Measurements from ENCODE around the gene TMEM143.
A peak's percentile ranks its signal among the peaks of the same experiment; 100 is the strongest.

Gene TMEM143

GRCh38 chr19:48290771-48291488 is 72.8 kb downstream of the TMEM143 start:
- H3K4me1 ChIP-seq (ENCODE audit: insufficient read depth, insufficient read length) = peaks cover 8% of the 10 kb centered on the region
- TF ChIP-seq ZNF274 (IDR thresholded peaks at IDR 0.05; ENCODE audit: low read depth, low read length) (no peak), YY1 (IDR thresholded peaks at IDR 0.05; ENCODE audit: insufficient read depth, insufficient read length) (no peak), SUZ12 (IDR thresholded peaks at IDR 0.05; ENCODE audit: extremely low read depth, insufficient read depth, insufficient read length) (no peak)
- H3K36me3 ChIP-seq (ENCODE audit: insufficient read depth, insufficient read length, low read length) = peaks cover 12% of the 10 kb centered on the region
- DNase-seq (ENCODE audit: low read depth, low spot score) = peak; percentile 61
- H3K27me3 ChIP-seq (ENCODE audit: insufficient read depth, insufficient read length) = no peaks in the 10 kb centered on the region
- peak overlapping the region; percentile 38 for H3K4me3 ChIP-seq (ENCODE audit: insufficient read length, low read depth)
- no peaks in the 10 kb centered on the region for H3K9me3 ChIP-seq (ENCODE audit: insufficient read depth, low read length)
- H3K9ac ChIP-seq (ENCODE audit: insufficient read length, low read depth) = peak overlapping the region; percentile 66

GRCh38 chr19:48290401-48290770 is 73.4 kb downstream of the TMEM143 start:
- TF ChIP-seq YY1 (IDR thresholded peaks at IDR 0.05; ENCODE audit: insufficient read depth, insufficient read length) (no peak), ZNF274 (IDR thresholded peaks at IDR 0.05; ENCODE audit: low read depth, low read length) (no peak), SUZ12 (IDR thresholded peaks at IDR 0.05; ENCODE audit: extremely low read depth, insufficient read depth, insufficient read length) (no peak)
- Histone ChIP-seq H3K9ac (ENCODE audit: insufficient read length, low read depth) (peak overlapping the region; percentile 66), H3K36me3 (ENCODE audit: insufficient read depth, insufficient read length, low read length) (peaks cover 17% of the 10 kb centered on the region), H3K9me3 (ENCODE audit: insufficient read depth, low read length) (no peaks in the 10 kb centered on the region), H3K4me1 (ENCODE audit: insufficient read depth, insufficient read length) (peaks cover 6% of the 10 kb centered on the region), H3K27me3 (ENCODE audit: insufficient read depth, insufficient read length) (no peaks in the 10 kb centered on the region), H3K4me3 (ENCODE audit: insufficient read length, low read depth) (peak overlapping the region; percentile 38)
- peak; percentile 63 for DNase-seq (ENCODE audit: low read depth, low spot score)

- H3K36me3 ChIP-seq (ENCODE audit: insufficient read depth, insufficient read length, low read length) = peaks cover 40% of the 10 kb centered on the region
- no peak for TF ChIP-seq ZNF274 (IDR thresholded peaks at IDR 0.05; ENCODE audit: low read depth, low read length)
- no peak for TF ChIP-seq SUZ12 (IDR thresholded peaks at IDR 0.05; ENCODE audit: extremely low read depth, insufficient read depth, insufficient read length)
- TF ChIP-seq YY1 (IDR thresholded peaks at IDR 0.05; ENCODE audit: insufficient read depth, insufficient read length) = no peak
- H3K4me3 ChIP-seq (ENCODE audit: insufficient read length, low read depth) = no peak overlapping the region
- peaks cover 1% of the 10 kb centered on the region for H3K4me1 ChIP-seq (ENCODE audit: insufficient read depth, insufficient read length)
- peaks cover 7% of the 10 kb centered on the region for H3K9me3 ChIP-seq (ENCODE audit: insufficient read depth, low read length)
- H3K9ac ChIP-seq (ENCODE audit: insufficient read length, low read depth) = no peak overlapping the region
- H3K27me3 ChIP-seq (ENCODE audit: insufficient read depth, insufficient read length) = no peaks in the 10 kb centered on the region
- no peak for DNase-seq (ENCODE audit: low read depth, low spot score)
Observed at GRCh38 chr19:48287748-48288147, 76.0 kb downstream of the TMEM143 start.

DNA sequence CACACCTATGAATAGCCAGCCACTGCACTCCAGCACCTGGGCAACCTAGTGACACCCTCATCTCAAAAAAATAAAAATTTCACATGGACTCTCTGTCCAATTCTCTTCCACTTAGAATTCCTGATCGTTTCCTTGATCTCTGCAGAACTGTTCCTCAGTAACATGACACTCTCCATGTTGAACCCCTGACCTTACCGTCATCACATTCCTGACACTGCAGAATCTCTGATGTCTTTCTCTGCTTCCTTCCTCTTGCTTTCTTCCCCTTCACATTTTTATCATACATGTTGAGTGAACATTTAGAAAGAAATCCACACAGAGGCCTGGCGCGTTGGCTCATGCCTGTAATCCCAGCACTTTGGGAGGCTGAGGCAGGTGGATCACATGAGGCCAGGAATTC is 78.8 kb downstream of the TMEM143 start:
- TF ChIP-seq SUZ12 (IDR thresholded peaks at IDR 0.05; ENCODE audit: extremely low read depth, insufficient read depth, insufficient read length) = no peak
- TF ChIP-seq ZNF274 (IDR thresholded peaks at IDR 0.05; ENCODE audit: low read depth, low read length) = no peak
- Histone ChIP-seq H3K9ac (ENCODE audit: insufficient read length, low read depth) (no peak overlapping the region), H3K36me3 (ENCODE audit: insufficient read depth, insufficient read length, low read length) (peaks cover 62% of the 10 kb centered on the region), H3K27me3 (ENCODE audit: insufficient read depth, insufficient read length) (no peaks in the 10 kb centered on the region), H3K9me3 (ENCODE audit: insufficient read depth, low read length) (peaks cover 13% of the 10 kb centered on the region), H3K4me1 (ENCODE audit: insufficient read depth, insufficient read length) (no peaks in the 10 kb centered on the region), H3K4me3 (ENCODE audit: insufficient read length, low read depth) (no peak overlapping the region)
- DNase-seq (ENCODE audit: low read depth, low spot score) = no peak

DNA sequence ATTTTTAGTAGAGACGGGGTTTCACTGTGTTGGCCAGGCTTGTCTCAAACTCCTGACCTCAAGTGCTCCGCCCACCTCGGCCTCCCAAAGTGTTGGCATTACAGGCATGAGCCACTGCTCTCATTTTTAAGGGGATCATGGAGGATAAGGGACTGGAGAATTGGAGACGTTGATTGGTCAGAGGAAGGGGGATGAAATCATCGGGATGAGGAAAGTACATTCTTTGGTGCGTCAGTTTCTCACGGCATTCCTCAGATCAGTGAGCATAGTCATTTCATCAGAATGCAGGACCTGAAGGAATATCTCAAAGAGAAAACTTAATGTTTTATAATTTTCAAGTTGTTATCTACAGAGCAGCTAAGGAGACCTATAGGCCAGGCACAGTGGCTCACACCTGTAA is 79.8 kb downstream of the TMEM143 start:
- peaks cover 13% of the 10 kb centered on the region for H3K9me3 ChIP-seq (ENCODE audit: insufficient read depth, low read length)
- DNase-seq (ENCODE audit: low read depth, low spot score) = no peak
- H3K36me3 ChIP-seq (ENCODE audit: insufficient read depth, insufficient read length, low read length) = peaks cover 66% of the 10 kb centered on the region
- TF ChIP-seq YY1 (IDR thresholded peaks at IDR 0.05; ENCODE audit: insufficient read depth, insufficient read length) = no peak
- no peak for TF ChIP-seq SUZ12 (IDR thresholded peaks at IDR 0.05; ENCODE audit: extremely low read depth, insufficient read depth, insufficient read length)
- TF ChIP-seq ZNF274 (IDR thresholded peaks at IDR 0.05; ENCODE audit: low read depth, low read length) = no peak
- H3K4me1 ChIP-seq (ENCODE audit: insufficient read depth, insufficient read length) = no peaks in the 10 kb centered on the region
- no peak overlapping the region for H3K4me3 ChIP-seq (ENCODE audit: insufficient read length, low read depth)
- H3K9ac ChIP-seq (ENCODE audit: insufficient read length, low read depth) = no peak overlapping the region
- H3K27me3 ChIP-seq (ENCODE audit: insufficient read depth, insufficient read length) = no peaks in the 10 kb centered on the region

All from NT2/D1 (cell line).